WTC11 (cell line): ENCODE data around the gene BIRC2. TPM values are rescaled to one million over a fixed set of nuclear protein-coding genes. Genes with fewer than 3 reads are reported as not detected.

ENCODE experiments used
- ATAC-seq: fragments of 200-7000 bp; cut with Tn5 transposase; 2 replicates; pipeline ENCODE4 v1.10.0; 2021; ENCODE audit warnings: mild to moderate bottlenecking, moderate library complexity
- CTCF ChIA-PET: fragments of 300-600 bp; sonication (Branson Sonifier 250); formaldehyde crosslinking; loops from one replicate; lab custom pipeline; 2021; ENCODE audit warnings: antibody characterized with exemption; lab: Charles Lee
- POLR2A ChIA-PET: fragments of 350-600 bp; sonication (Branson Sonifier 250); formaldehyde crosslinking; loops from one replicate; lab custom pipeline; 2021; ENCODE audit warnings: antibody characterized with exemption; lab: Charles Lee
- DNase-seq: peaks from one replicate; pipeline ENCODE4 v3.0.0; 2021; ENCODE audit warnings: low spot score
- H3K27ac Mint-ChIP-seq: 2 replicates; pipeline ENCODE4 v1.8.0; 2021; ENCODE audit warnings: mixed read lengths
- H3K27me3 Mint-ChIP-seq: 2 replicates; pipeline ENCODE4 v1.8.0; 2021; ENCODE audit warnings: low read depth, mild to moderate bottlenecking, moderate library complexity, mixed read lengths
- H3K36me3 Mint-ChIP-seq: 2 replicates; pipeline ENCODE4 v1.8.0; 2021; ENCODE audit warnings: mixed read lengths
- H3K4me1 Mint-ChIP-seq: 2 replicates; pipeline ENCODE4 v1.8.0; 2022; ENCODE audit warnings: mixed read lengths
- H3K4me3 Mint-ChIP-seq: 2 replicates; pipeline ENCODE4 v1.8.0; 2021; ENCODE audit warnings: mild to moderate bottlenecking, moderate library complexity, mixed read lengths
- H3K9me3 Mint-ChIP-seq: 2 replicates; pipeline ENCODE4 v1.8.0; 2021; ENCODE audit warnings: mixed read lengths
- CREB1 ChIP-seq: sonication (generic); formaldehyde crosslinking; IDR thresholded peaks from 2 replicates; pipeline ENCODE4 v1.8.0; 2023; ENCODE audit warnings: mild to moderate bottlenecking, missing genetic modification reagents
- CREM ChIP-seq: sonication (generic); formaldehyde crosslinking; IDR thresholded peaks from 2 replicates; pipeline ENCODE4 v1.8.1; 2022; ENCODE audit warnings: mild to moderate bottlenecking, missing genetic modification reagents, moderate library complexity
- E2F5 ChIP-seq: sonication (generic); formaldehyde crosslinking; IDR thresholded peaks from 2 replicates; pipeline ENCODE4 v1.8.1; 2022; ENCODE audit warnings: mild to moderate bottlenecking, moderate library complexity, missing genetic modification reagents
- FOXJ3 ChIP-seq: sonication (generic); formaldehyde crosslinking; IDR thresholded peaks from 2 replicates; pipeline ENCODE4 v1.9.0; 2021; ENCODE audit warnings: missing genetic modification reagents, mild to moderate bottlenecking, borderline replicate concordance
- IRF1 ChIP-seq: sonication (generic); formaldehyde crosslinking; IDR thresholded peaks from 2 replicates; pipeline ENCODE4 v1.8.0; 2023; ENCODE audit warnings: missing genetic modification reagents
- IRF2 ChIP-seq: sonication (generic); formaldehyde crosslinking; IDR thresholded peaks from 2 replicates; pipeline ENCODE4 v1.8.0; 2022; ENCODE audit warnings: low read depth, missing genetic modification reagents, borderline replicate concordance
- KAT7 ChIP-seq: sonication (generic); formaldehyde crosslinking; IDR thresholded peaks from 2 replicates; pipeline ENCODE4 v1.8.1; 2023; ENCODE audit warnings: missing genetic modification reagents, mild to moderate bottlenecking, borderline replicate concordance
- MXD4 ChIP-seq: fragments of 250-450 bp; sonication (Bioruptor Pico); IDR thresholded peaks from 2 replicates; pipeline ENCODE4 v1.8.0; 2021; ENCODE audit warnings: mild to moderate bottlenecking, moderate library complexity, borderline replicate concordance
- NFATC4 ChIP-seq: fragments of 250-450 bp; sonication (Bioruptor Pico); IDR thresholded peaks from 2 replicates; pipeline ENCODE4 v1.9.0; 2021; ENCODE audit warnings: mild to moderate bottlenecking
- NR1H2 ChIP-seq: sonication (generic); formaldehyde crosslinking; IDR thresholded peaks from 2 replicates; pipeline ENCODE4 v1.9.0; 2021; ENCODE audit warnings: mild to moderate bottlenecking, moderate library complexity, missing genetic modification reagents
- PREB ChIP-seq: sonication (generic); formaldehyde crosslinking; IDR thresholded peaks from 2 replicates; pipeline ENCODE4 v1.8.1; 2022; ENCODE audit warnings: mild to moderate bottlenecking, missing genetic modification reagents, moderate library complexity, borderline replicate concordance
- SMAD3 ChIP-seq: sonication (generic); formaldehyde crosslinking; IDR thresholded peaks from 2 replicates; pipeline ENCODE4 v1.8.0; 2022; ENCODE audit warnings: missing genetic modification reagents, mild to moderate bottlenecking, borderline replicate concordance
- STAT6 ChIP-seq: sonication (generic); formaldehyde crosslinking; conservative IDR thresholded peaks from 2 replicates; pipeline ENCODE4 v1.8.1; 2023; ENCODE audit warnings: mild to moderate bottlenecking, low read depth, missing genetic modification reagents, moderate library complexity
- ZMAT4 ChIP-seq: fragments of 250-450 bp; sonication (Bioruptor Pico); IDR thresholded peaks from 2 replicates; pipeline ENCODE4 v1.9.0; 2021; ENCODE audit warnings: mild to moderate bottlenecking
- ZNF281 ChIP-seq: sonication (generic); formaldehyde crosslinking; IDR thresholded peaks from 2 replicates; pipeline ENCODE4 v1.8.0; 2023; ENCODE audit warnings: mild to moderate bottlenecking, missing genetic modification reagents
- ZNF317 ChIP-seq: sonication (generic); formaldehyde crosslinking; IDR thresholded peaks from 2 replicates; pipeline ENCODE4 v1.8.1; 2023; ENCODE audit warnings: low read depth, mild to moderate bottlenecking, moderate library complexity, missing genetic modification reagents, borderline replicate concordance
- ZNF396 ChIP-seq: fragments of 250-450 bp; sonication (Bioruptor Pico); IDR thresholded peaks from 2 replicates; pipeline ENCODE4 v1.8.0; 2021; ENCODE audit warnings: mild to moderate bottlenecking, moderate library complexity, borderline replicate concordance
- total RNA-seq: library from RNA; stranded (reverse); gene quantifications from 3 replicates; pipeline ENCODE4 v1.2.3, GENCODE V29; 2021

Gene BIRC2
- total RNA-seq, 1 experiment from 2014 or later: 22.3 TPM

GRCh38 chr11:102375720-102376399, 28.8 kb downstream of the BIRC2 start (continued):
- TF ChIP-seq PREB: no peak
- TF ChIP-seq FOXJ3: no peak
- no peak for TF ChIP-seq ZMAT4 (CRISPR knock-in tag)
- no peak for TF ChIP-seq ZNF396
- TF ChIP-seq IRF2 (CRISPR knock-in tag): no peak
- TF ChIP-seq IRF1 (CRISPR knock-in tag): no peak
- TF ChIP-seq KAT7 (CRISPR knock-in tag): no peak
- TF ChIP-seq ZNF317 (CRISPR knock-in tag): no peak

GRCh38 chr11:102377891-102378290, 30.9 kb downstream of the BIRC2 start:
- H3K9me3 Mint-ChIP-seq: no peaks in the 10 kb centered on the region
- no peak overlapping the region for H3K27ac Mint-ChIP-seq
- CTCF ChIA-PET: no interaction called here
- H3K27me3 Mint-ChIP-seq: no peaks in the 10 kb centered on the region
- H3K4me3 Mint-ChIP-seq: no peak overlapping the region
- peaks cover 28% of the 10 kb centered on the region for H3K36me3 Mint-ChIP-seq
- peaks cover 13% of the 10 kb centered on the region for H3K4me1 Mint-ChIP-seq
- TF ChIP-seq MXD4: no peak
- TF ChIP-seq STAT6 (CRISPR knock-in tag): no peak
- no peak for TF ChIP-seq E2F5 (CRISPR knock-in tag)
- TF ChIP-seq SMAD3: no peak
- no peak for TF ChIP-seq NFATC4 (CRISPR knock-in tag)
- no peak for TF ChIP-seq PREB
- TF ChIP-seq CREM (CRISPR knock-in tag): no peak
- no peak for TF ChIP-seq ZNF281 (CRISPR knock-in tag)
- no peak for TF ChIP-seq NR1H2 (CRISPR knock-in tag)
- TF ChIP-seq CREB1 (CRISPR knock-in tag): no peak
- DNase-seq (no peak), ATAC-seq (no peak)
- POLR2A ChIA-PET: no interaction called here
